Measurements from ENCODE around the gene FBXW11.

GRCh38 chr5:171990713-171991015 lies 15.8 kb downstream of the FBXW11 start:
- TF ChIP-seq CTCF (IDR thresholded peaks at IDR 0.05), result no peak
- no peak for TF ChIP-seq POLR2A (IDR thresholded peaks at IDR 0.05)
- TF ChIP-seq POLR2AphosphoS5 (IDR thresholded peaks at IDR 0.05), result no peak
